HEK293 (cell line): ENCODE data around the gene KCTD10.

Experiments
- CTCF ChIA-PET: fragments of 350-600 bp; formaldehyde crosslinking; extraction: SDS; loops from one replicate; lab custom pipeline; 2021; ENCODE audit warnings: antibody characterized with exemption; lab: Yijun Ruan, JAX
- POLR2A ChIA-PET: fragments of 300-600 bp; formaldehyde crosslinking; extraction: SDS; loops from one replicate; lab custom pipeline; 2020; ENCODE audit warnings: antibody characterized with exemption, inconsistent platforms; lab: Yijun Ruan, JAX
- H3K27ac ChIP-seq: fragments of 200-500 bp; sonication (Bioruptor generic); 2 replicates; pipeline ENCODE4 v1.5.1; 2014; ENCODE audit warnings: low read depth, low read length, control low read depth, inconsistent platforms; ENCODE audit errors: extremely low read depth
- H3K36me3 ChIP-seq, 2 experiments: fragments of 200-500 bp in 1 of 2; sonication (Bioruptor generic) in 1 of 2; 1 replicate in 1 of 2; 2 replicates in 1 of 2; pipeline ENCODE4 v1.5.1; 2014 to 2017; ENCODE audit warnings: inconsistent platforms in 2 of 2, low read length in 2 of 2; ENCODE audit not compliant: control insufficient read depth in 2 of 2, insufficient read depth in 1 of 2
- H3K4me1 ChIP-seq: fragments of 200-500 bp; sonication (Bioruptor generic); 2 replicates; pipeline ENCODE4 v1.5.1; 2014; ENCODE audit warnings: mild to moderate bottlenecking, low read length, inconsistent platforms; ENCODE audit not compliant: control insufficient read depth, insufficient read depth
- H3K4me3 ChIP-seq: 2 replicates; pipeline ENCODE4 v1.5.1; 2011; ENCODE audit warnings: low read depth, mild to moderate bottlenecking, control low read depth, low read length, moderate library complexity
- H3K9me3 ChIP-seq: fragments of 200-500 bp; sonication (Bioruptor generic); 2 replicates; pipeline ENCODE4 v1.5.1; 2014; ENCODE audit warnings: low read depth, low read length, inconsistent platforms; ENCODE audit not compliant: control insufficient read depth, insufficient read depth
- INSM2 ChIP-seq: fragments of 450-650 bp; formaldehyde crosslinking; IDR thresholded peaks from 2 replicates; pipeline ENCODE4 v1.5.1; 2016; ENCODE audit warnings: missing biosample characterization, missing genetic modification characterization
- PRDM4 ChIP-seq: fragments of 450-650 bp; formaldehyde crosslinking; IDR thresholded peaks from 2 replicates; pipeline ENCODE4 v1.5.1; 2017; ENCODE audit warnings: missing biosample characterization, missing genetic modification characterization
- ZBTB7A ChIP-seq: fragments of 450-650 bp; formaldehyde crosslinking; IDR thresholded peaks from 2 replicates; pipeline ENCODE4 v1.5.1; 2016; ENCODE audit warnings: low read depth, missing biosample characterization, missing genetic modification characterization
- ZBTB8A ChIP-seq: fragments of 450-650 bp; formaldehyde crosslinking; IDR thresholded peaks from 2 replicates; pipeline ENCODE4 v1.5.1; 2016; ENCODE audit warnings: missing biosample characterization, missing genetic modification characterization
- ZNF148 ChIP-seq: fragments of 450-650 bp; formaldehyde crosslinking; IDR thresholded peaks from 2 replicates; pipeline ENCODE4 v1.5.0; 2017; ENCODE audit warnings: missing biosample characterization, missing genetic modification characterization, borderline replicate concordance
- ZNF157 ChIP-seq: fragments of 450-650 bp; formaldehyde crosslinking; IDR thresholded peaks from 2 replicates; pipeline ENCODE4 v1.5.1; 2016; ENCODE audit warnings: missing biosample characterization, missing genetic modification characterization
- ZNF341 ChIP-seq: fragments of 450-650 bp; formaldehyde crosslinking; IDR thresholded peaks from 2 replicates; pipeline ENCODE4; 2016; ENCODE audit warnings: low read depth, missing biosample characterization, missing genetic modification characterization
- ZNF433 ChIP-seq: fragments of 450-650 bp; formaldehyde crosslinking; IDR thresholded peaks from 2 replicates; pipeline ENCODE4 v1.5.1; 2016; ENCODE audit warnings: missing biosample characterization, missing genetic modification characterization, low read depth
- ZNF530 ChIP-seq: fragments of 450-650 bp; formaldehyde crosslinking; IDR thresholded peaks from 2 replicates; pipeline ENCODE4 v1.5.1; 2016; ENCODE audit warnings: low read depth, missing biosample characterization, missing genetic modification characterization
- ZNF629 ChIP-seq: fragments of 450-650 bp; formaldehyde crosslinking; IDR thresholded peaks from 2 replicates; pipeline ENCODE4 v1.5.1; 2017; ENCODE audit warnings: missing biosample characterization, missing genetic modification characterization
- ZNF654 ChIP-seq: fragments of 450-650 bp; formaldehyde crosslinking; IDR thresholded peaks from 2 replicates; pipeline ENCODE4 v1.5.1; 2016; ENCODE audit warnings: low read depth, missing biosample characterization, missing genetic modification characterization
- ZNF768 ChIP-seq: fragments of 450-650 bp; formaldehyde crosslinking; IDR thresholded peaks from 2 replicates; pipeline ENCODE4 v1.5.1; 2018; ENCODE audit warnings: missing biosample characterization, mild to moderate bottlenecking, missing genetic modification characterization
- ZNF777 ChIP-seq: fragments of 450-650 bp; formaldehyde crosslinking; IDR thresholded peaks from 2 replicates; pipeline ENCODE4 v1.5.1; 2017; ENCODE audit warnings: missing biosample characterization, missing genetic modification characterization, borderline replicate concordance
- ZNF837 ChIP-seq: fragments of 450-650 bp; formaldehyde crosslinking; IDR thresholded peaks from 2 replicates; pipeline ENCODE4 v1.5.1; 2016; ENCODE audit warnings: missing biosample characterization, missing genetic modification characterization
- TF ChIP-seq, protein P1 (sequence below): fragments of 450-650 bp; formaldehyde crosslinking; IDR thresholded peaks from 2 replicates; pipeline ENCODE4 v1.5.1; 2016; ENCODE audit warnings: missing biosample characterization, missing genetic modification characterization
- TF ChIP-seq, protein P2 (sequence below): fragments of 450-650 bp; formaldehyde crosslinking; IDR thresholded peaks from 2 replicates; pipeline ENCODE4 v1.5.1; 2017; ENCODE audit warnings: missing biosample characterization, missing genetic modification characterization
- TF ChIP-seq, protein P3 (sequence below): fragments of 450-650 bp; formaldehyde crosslinking; IDR thresholded peaks from 2 replicates; pipeline ENCODE4 v1.5.1; 2016; ENCODE audit warnings: missing biosample characterization, missing genetic modification characterization
- TF ChIP-seq, protein P4 (sequence below): fragments of 450-650 bp; formaldehyde crosslinking; IDR thresholded peaks from 2 replicates; pipeline ENCODE4 v1.5.1; 2016; ENCODE audit warnings: missing biosample characterization, missing genetic modification characterization

The KCTD10 gene

GRCh38 chr12:109493090-109493489 is 16.0 kb upstream of the KCTD10 start:
- no peak for TF ChIP-seq ZBTB8A (tag by site-specific recombination)
- no peak for TF ChIP-seq ZBTB7A (tag by site-specific recombination)
- TF ChIP-seq ZNF530: no peak
- TF ChIP-seq PRDM4 (tag by site-specific recombination): no peak
- TF ChIP-seq, protein P1, sequence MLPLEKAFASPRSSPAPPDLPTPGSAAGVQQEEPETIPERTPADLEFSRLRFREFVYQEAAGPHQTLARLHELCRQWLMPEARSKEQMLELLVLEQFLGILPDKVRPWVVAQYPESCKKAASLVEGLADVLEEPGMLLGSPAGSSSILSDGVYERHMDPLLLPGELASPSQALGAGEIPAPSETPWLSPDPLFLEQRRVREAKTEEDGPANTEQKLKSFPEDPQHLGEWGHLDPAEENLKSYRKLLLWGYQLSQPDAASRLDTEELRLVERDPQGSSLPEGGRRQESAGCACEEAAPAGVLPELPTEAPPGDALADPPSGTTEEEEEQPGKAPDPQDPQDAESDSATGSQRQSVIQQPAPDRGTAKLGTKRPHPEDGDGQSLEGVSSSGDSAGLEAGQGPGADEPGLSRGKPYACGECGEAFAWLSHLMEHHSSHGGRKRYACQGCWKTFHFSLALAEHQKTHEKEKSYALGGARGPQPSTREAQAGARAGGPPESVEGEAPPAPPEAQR (tag by site-specific recombination): no peak
- TF ChIP-seq ZNF654 (tag by site-specific recombination): no peak
- TF ChIP-seq ZNF837: no peak
- TF ChIP-seq ZNF629: no peak
- TF ChIP-seq ZNF148: no peak
- no peak for TF ChIP-seq ZNF157 (tag by site-specific recombination)
- TF ChIP-seq ZNF768 (tag by site-specific recombination): no peak
- no peak for TF ChIP-seq ZNF777 (tag by site-specific recombination)
- TF ChIP-seq, protein P2, sequence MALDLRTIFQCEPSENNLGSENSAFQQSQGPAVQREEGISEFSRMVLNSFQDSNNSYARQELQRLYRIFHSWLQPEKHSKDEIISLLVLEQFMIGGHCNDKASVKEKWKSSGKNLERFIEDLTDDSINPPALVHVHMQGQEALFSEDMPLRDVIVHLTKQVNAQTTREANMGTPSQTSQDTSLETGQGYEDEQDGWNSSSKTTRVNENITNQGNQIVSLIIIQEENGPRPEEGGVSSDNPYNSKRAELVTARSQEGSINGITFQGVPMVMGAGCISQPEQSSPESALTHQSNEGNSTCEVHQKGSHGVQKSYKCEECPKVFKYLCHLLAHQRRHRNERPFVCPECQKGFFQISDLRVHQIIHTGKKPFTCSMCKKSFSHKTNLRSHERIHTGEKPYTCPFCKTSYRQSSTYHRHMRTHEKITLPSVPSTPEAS (tag by site-specific recombination): no peak
- TF ChIP-seq, protein P3, sequence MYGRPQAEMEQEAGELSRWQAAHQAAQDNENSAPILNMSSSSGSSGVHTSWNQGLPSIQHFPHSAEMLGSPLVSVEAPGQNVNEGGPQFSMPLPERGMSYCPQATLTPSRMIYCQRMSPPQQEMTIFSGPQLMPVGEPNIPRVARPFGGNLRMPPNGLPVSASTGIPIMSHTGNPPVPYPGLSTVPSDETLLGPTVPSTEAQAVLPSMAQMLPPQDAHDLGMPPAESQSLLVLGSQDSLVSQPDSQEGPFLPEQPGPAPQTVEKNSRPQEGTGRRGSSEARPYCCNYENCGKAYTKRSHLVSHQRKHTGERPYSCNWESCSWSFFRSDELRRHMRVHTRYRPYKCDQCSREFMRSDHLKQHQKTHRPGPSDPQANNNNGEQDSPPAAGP (tag by site-specific recombination): no peak
- no peak for TF ChIP-seq INSM2 (tag by site-specific recombination)
- TF ChIP-seq, protein P4, sequence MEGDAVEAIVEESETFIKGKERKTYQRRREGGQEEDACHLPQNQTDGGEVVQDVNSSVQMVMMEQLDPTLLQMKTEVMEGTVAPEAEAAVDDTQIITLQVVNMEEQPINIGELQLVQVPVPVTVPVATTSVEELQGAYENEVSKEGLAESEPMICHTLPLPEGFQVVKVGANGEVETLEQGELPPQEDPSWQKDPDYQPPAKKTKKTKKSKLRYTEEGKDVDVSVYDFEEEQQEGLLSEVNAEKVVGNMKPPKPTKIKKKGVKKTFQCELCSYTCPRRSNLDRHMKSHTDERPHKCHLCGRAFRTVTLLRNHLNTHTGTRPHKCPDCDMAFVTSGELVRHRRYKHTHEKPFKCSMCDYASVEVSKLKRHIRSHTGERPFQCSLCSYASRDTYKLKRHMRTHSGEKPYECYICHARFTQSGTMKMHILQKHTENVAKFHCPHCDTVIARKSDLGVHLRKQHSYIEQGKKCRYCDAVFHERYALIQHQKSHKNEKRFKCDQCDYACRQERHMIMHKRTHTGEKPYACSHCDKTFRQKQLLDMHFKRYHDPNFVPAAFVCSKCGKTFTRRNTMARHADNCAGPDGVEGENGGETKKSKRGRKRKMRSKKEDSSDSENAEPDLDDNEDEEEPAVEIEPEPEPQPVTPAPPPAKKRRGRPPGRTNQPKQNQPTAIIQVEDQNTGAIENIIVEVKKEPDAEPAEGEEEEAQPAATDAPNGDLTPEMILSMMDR (tag by site-specific recombination): no peak
- TF ChIP-seq ZNF341: no peak
- no peak for TF ChIP-seq ZNF433
- H3K36me3 ChIP-seq: peaks cover 22 to 74% of the 10 kb centered on the region in 2 experiments
- CTCF ChIA-PET: interaction anchor here (0.7 to 1.5 kb wide), 2 partner anchors 7 to 8 kb away, joined by 3 to 4 read pairs; no protein-coding TSS in a partner anchor
- no peak overlapping the region for H3K4me3 ChIP-seq
- H3K27ac ChIP-seq: no peak overlapping the region
- H3K9me3 ChIP-seq: no peaks in the 10 kb centered on the region
- no peaks in the 10 kb centered on the region for H3K4me1 ChIP-seq
- POLR2A ChIA-PET: no interaction called here
